UCSD-AML1 (cell line): Measurements from ENCODE around the gene ARL2BP.

Experiments used
- DNase-seq: peaks from one replicate; lab custom pipeline; 2025; ENCODE audit not compliant: unreplicated experiment; lab: John Stamatoyannopoulos, UW

ARL2BP gene

DNA sequence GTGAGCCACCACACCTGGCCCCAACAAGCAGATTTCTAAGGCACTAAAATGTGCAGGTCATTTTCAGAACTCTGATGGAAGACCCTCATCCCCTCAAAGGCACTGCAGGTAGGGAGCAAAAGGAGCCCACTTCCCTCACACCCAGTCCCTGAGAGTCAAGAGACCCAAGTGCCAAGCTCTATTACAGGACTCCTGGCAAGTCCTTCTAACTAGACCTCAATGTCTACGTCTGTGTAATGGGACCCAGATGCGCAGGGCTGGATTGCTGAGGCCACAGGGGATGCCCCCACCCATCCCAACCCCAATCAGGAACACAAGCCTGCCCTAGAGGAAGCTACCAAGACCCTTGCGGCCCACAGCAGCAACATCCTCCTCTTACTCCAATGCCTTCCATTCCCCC lies 36.7 kb downstream of the ARL2BP start:
- DNase-seq, result no peak

DNA sequence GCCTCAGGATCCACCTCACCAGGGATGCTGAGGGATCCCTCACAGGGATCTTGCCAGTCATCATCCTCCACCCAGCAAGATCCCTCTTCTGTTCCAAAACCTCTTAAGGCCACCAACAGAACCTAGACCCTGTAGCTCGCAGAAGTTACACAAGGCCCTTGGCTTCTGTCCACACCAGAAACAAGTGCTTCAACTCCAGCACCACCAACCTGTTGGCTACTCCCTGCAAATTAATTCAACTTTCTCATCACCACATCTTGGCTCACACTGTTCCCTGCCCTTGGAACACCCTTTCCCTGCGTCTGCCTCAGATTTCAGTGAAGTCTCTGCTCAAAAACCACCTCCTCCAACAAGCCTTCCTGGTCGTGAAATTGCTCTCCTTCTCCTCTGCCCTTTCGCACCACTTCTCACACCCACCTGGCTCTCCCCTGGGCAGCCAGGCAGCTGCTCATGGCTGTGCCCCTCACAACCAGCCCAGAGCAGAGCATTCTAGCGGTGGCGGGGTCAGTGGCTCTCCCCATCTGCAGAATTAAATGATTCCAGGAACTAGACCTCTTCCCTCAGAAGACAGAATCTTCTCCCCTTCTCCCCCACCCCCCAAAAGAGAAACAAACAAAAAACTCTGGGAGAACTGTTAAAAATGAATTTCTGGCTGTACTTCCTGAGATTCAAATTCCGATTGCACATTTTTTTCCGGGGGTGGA lies 37.6 kb downstream of the ARL2BP start:
- no peak for DNase-seq

DNA sequence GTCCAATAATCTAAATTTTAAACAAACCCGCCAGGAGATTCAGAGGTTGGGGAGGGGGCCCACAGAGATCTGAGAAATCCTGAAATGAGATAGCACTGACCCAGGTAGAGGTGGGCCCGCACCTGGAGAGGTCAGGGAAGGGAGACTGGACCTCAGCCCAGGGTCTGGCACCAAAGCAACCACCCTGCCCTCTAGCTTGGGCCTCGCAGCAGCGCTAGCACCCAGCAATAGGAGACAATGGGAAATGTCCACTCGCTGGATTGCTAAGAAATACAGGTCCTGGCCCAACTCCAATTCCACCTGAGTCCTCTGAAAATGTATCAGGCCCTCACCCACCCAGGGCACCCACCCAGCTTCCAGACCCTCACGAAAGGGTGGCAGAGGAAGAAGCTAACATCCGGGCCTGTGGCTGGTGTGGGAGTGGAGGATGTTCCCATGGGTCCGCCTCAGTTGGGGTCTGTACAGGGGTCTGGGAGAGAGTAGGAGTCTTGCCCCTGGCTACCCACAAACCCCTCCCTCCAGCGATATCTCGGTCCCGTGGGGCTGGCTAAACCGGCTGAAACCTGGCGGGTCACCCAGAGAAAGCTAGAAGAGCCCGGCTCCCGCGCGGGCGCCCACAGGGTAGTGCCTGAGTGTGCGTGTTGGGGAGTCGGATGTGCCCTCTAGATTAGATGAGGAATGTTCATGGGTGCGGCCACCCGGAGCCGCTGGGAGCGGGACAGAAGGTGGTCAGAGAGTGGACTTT lies 38.3 kb downstream of the ARL2BP start:
- no peak for DNase-seq

DNA sequence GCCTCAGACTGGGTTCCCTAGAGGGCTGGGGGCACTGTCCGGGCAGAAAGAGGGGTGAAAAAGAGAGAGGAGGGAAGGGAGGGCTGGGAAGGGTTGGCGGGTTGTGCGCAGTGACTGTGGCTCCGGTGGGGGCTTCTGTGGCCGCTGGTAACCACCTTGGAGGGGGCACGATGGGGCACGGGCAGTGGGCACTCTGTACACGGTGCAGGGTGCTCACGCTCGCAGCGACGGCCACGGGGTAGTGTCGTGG lies 38.8 kb downstream of the ARL2BP start:
- DNase-seq, result no peak

DNA sequence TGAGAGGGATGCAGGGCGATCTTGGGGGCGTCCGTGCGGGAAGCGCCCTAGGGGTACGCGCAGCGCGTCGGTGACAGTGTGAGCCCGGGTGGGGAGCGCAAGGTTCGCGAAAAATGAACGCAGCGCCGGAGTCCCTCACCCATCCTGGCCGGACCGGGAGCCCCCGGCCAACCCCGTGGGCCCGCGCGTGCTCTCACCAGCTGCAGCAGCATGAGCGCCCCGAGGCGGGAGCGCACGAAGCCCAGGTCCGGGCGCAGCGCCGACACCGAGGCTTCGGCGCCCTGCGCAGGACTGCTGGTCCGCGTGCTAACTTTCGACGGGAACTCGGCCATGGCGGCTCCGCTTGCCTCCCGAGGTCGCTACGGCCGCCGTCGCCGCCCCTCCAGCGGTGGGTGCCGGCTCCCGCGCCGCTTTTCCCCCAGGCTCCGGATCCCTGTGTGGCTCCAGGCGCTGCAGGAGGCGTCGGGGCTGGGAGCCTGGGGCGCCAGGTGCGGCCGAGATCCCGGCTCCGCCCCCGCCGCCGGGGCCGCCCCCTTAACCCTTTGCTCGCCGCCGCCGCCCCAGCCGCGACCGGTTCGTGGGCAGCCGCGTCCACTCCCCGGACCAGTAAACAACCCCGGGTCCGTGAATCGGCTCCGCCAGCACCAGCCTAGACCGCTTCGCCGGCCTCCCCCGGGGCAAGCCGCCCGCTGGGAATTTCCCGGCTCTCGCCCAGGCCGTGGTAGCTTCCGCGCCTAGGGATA lies 39.3 kb downstream of the ARL2BP start, which contains the start of gene PLLP:
TSS of gene PLLP (minus strand) at position 464 of the 743 bp plus-strand sequence. CDS start at position 332, 132 bp downstream.
- no peak for DNase-seq

DNA sequence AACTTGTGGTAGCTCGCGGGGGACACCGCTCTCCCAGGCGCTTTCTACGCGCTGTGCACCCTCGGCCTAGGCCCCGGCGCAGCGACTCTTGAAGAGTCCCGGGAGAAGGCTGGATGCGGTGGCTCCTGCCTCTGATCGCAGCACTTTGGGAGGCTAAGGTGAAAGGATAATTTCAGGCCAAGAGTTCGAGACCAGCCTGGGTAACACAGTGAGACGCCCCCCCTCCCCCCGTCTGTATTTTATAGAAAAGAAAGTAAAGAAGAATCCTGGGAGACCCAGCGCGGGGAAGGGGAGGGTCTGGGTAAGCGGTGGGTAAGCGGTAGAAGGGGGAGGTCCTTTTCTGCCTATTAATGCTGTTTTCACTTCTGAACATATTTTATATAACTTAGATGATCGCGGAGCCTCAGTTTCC lies 39.9 kb downstream of the ARL2BP start:
- no peak for DNase-seq

DNA sequence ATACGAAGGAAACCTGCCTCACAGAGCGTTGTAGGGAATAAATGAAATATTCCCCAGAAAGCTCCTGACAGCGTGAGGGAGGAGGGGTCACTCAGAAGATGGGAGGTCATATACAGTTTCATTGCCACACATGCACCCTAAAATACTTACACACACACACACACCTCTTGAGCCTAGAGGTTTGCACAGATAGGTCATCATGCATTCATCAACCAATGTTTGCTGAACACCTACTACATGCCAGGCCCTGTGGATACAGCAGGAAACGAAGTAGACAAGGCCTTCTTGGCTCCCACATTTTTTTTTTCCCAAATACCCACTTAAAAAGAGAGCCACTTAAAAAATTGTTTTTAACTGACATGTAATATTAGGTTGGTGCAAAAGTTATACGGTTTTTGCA lies 40.3 kb downstream of the ARL2BP start:
- no peak for DNase-seq

DNA sequence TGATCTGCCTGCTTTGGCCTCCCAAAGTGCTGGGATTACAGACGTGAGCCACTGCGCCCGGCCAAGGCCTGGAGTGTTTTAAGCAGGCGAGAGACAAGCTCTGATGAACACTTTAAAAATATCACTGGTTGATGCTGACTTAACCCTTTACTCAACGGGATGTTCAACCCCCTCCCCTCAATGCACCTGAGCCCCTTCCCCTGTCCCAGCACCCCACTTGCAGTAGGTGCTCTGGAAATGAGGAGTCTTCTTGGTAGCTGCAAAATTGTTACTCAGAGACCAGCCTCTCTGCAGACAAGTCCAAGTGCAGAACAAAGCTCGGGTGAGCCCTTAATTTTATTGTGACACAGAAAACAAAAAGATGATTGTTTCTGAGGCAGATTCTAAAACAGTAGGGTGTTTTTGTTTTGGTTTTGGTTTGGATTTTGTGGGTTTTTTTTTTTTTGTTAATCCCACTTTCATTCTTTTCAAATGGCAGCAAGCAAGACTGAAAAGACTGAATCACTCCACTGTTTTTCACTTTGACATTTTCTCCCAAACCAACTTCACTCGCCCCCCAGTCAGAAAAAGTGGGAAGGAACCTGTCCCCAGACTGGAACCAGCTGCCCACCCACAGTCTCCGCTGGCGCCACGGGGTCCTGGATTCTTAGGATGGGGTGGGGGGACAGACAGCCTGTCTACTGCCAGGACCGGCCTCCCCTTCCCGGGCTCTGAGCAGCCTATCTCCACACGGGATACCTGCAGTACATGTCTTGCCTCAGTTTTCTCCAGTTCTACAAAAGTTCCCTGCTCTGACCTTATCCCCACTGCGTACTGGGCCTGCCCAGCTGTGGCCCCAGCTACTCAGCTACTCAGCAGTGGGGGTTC lies 44.6 kb downstream of the ARL2BP start:
- DNase-seq, result no peak

DNA sequence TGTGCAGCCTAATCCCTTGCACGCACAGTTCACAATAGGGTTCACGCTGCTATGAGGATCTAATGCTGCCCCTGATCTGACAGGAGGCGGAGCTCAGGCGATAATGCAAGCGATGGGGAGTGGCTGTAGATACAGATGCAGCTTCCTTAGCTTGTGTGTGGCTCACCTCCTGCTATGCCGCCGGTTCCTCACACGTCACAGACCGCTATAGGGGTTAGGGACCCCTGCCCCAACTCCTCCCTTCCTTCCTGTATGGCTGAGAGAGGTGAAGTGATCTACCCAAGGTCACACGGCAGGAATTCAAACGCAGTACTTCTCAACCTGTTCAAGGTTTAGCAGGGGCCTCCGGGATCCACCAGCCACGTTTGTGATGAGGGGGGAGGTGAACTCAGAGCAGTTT lies 52.8 kb downstream of the ARL2BP start:
- DNase-seq, result peak; percentile 47

DNA sequence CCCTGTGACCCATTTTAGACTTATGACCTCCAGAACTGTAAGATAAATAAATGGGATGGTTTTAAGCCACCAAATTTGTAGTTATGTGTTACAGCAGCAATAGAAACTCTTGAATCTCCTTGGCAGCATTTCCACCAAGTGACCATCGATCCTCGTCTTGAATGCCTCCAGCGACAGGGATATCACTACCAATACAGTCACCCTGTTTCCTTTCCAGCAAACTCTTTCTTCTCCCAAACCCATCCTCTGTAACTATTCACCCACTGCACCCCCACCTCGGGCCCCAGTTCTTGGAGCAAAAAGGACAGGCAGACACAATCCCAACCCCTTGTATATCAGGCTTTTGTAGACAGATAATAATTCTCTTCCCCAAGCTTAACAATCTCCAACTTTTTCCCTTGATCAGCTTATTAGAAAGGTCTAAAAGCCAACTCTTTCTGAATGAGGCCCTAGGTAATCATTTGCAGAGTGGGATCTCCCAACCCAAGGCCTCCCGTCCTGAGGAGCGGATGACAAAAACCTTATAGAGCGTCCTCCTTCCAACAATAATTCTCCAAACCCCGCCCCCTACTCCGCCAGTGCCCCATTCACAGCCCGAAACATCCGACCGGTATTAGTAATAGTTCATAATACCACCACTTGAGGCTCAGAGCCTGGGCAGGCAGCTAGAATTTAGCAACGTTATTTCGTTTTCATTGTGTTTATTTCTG lies 54.1 kb downstream of the ARL2BP start:
- DNase-seq, result peak; percentile 80

DNA sequence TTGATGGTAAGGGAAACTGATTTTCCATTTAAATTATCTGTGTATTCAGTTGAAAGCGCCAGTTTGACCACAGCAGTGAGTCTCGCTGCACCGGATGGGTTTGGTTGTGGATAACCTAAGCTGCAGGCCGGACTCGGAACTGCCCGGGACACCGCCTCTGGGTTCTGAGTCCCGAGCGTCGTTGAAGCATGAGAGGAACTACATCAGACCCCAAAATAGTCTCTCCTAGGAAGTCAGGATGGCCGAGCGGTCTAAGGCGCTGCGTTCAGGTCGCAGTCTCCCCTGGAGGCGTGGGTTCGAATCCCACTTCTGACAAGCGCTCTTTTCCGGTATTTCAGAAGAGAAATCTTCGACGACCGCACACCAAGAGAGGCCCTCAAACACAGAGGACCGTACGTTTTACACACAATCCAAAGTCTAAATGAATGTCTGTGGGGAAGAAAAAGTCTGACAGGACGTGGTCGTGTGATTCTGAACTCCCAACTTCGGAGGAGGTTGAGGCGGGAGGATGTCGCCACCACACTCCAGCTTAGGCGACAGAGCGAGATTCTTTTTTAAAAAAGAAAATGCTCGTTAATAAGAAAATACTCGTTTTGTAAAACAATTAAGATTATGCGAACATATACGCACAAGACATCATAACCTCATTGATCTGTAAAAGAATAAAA lies 54.8 kb downstream of the ARL2BP start:
- peak; percentile 92 for DNase-seq

DNA sequence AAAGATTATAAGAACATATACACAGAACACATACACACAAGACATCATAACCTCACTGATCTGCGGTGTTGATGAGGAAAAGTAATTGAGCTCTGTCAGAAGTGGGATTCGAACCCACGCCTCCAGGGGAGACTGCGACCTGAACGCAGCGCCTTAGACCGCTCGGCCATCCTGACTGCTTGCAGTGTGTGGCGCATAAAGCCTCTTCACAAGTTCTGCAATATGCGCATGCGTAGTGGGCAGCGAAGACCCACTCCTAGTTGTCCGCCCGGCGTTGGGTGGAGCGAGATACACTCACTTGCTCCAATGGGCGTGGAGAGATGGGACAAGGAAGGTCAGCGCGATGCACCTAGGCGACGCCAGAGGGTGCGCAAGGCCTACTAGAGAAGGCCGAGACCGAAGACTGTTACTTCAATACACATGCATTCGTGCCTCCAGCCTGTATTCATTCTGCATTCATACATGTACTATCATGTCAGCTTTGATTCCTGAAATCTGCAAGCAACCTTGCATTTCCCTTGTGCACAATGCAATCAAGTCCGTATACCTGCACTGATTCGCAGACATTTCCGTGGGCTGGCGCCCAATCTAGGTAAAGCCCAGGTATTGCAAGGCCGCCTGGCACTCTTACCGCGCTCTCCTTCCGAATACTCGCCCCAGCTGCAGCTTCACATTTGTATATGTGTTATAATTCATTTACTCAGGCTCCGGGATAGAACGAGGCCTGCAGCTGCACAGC lies 55.5 kb downstream of the ARL2BP start:
- peak; percentile 99 for DNase-seq

DNA sequence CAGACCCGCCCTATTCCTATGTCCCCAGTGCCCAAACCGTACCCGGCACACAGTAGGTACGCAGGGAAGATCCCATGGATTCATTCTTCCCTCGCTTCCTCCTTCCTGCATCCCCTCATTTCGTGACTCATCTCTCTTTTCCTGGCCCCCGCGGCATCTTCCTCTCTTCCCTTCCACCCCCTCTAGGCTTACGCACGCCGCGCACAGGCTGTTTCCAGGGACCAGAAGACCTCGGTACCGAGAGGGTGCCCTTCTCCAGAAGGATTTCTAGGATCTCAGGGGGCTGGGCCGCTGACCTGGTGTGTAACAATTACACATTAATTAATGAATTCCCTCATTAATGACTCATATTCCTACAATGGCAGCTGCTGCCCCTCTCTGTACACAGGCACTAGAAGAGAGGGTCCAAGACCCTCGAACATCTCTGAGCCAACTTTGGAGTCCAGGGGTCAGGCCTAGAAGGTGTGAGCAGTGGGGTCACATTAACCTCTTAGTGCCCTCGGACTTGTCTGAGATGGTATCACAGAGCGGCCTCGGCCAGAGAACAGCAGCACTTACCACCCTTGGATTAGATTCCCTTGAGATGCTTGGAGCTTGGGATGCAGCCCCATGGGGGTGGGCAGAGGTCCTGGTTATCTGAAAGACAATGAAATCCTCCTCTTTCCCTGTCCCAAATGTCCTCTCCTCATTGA lies 56.2 kb downstream of the ARL2BP start:
- no peak for DNase-seq
